HEK293 (cell line): ENCODE data around the gene RBPJL.

Source experiments
- CTCF ChIA-PET: fragments of 350-600 bp; formaldehyde crosslinking; extraction: SDS; loops from one replicate; lab custom pipeline; 2021; ENCODE audit warnings: antibody characterized with exemption; lab: Yijun Ruan, JAX
- POLR2A ChIA-PET: fragments of 300-600 bp; formaldehyde crosslinking; extraction: SDS; loops from one replicate; lab custom pipeline; 2020; ENCODE audit warnings: antibody characterized with exemption, inconsistent platforms; lab: Yijun Ruan, JAX
- H3K27ac ChIP-seq: fragments of 200-500 bp; sonication (Bioruptor generic); 2 replicates; pipeline ENCODE4 v1.5.1; 2014; ENCODE audit warnings: low read depth, low read length, control low read depth, inconsistent platforms; ENCODE audit errors: extremely low read depth
- H3K36me3 ChIP-seq, 2 experiments: fragments of 200-500 bp in 1 of 2; sonication (Bioruptor generic) in 1 of 2; 1 replicate in 1 of 2; 2 replicates in 1 of 2; pipeline ENCODE4 v1.5.1; 2014 to 2017; ENCODE audit warnings: inconsistent platforms in 2 of 2, low read length in 2 of 2; ENCODE audit not compliant: control insufficient read depth in 2 of 2, insufficient read depth in 1 of 2
- H3K4me1 ChIP-seq: fragments of 200-500 bp; sonication (Bioruptor generic); 2 replicates; pipeline ENCODE4 v1.5.1; 2014; ENCODE audit warnings: mild to moderate bottlenecking, low read length, inconsistent platforms; ENCODE audit not compliant: control insufficient read depth, insufficient read depth
- H3K4me3 ChIP-seq: 2 replicates; pipeline ENCODE4 v1.5.1; 2011; ENCODE audit warnings: low read depth, mild to moderate bottlenecking, control low read depth, low read length, moderate library complexity
- H3K9me3 ChIP-seq: fragments of 200-500 bp; sonication (Bioruptor generic); 2 replicates; pipeline ENCODE4 v1.5.1; 2014; ENCODE audit warnings: low read depth, low read length, inconsistent platforms; ENCODE audit not compliant: control insufficient read depth, insufficient read depth
- EGR2 ChIP-seq: fragments of 450-650 bp; formaldehyde crosslinking; IDR thresholded peaks from 2 replicates; pipeline ENCODE4 v1.5.1; 2016; ENCODE audit warnings: low read depth, missing biosample characterization, missing genetic modification characterization
- GLI2 ChIP-seq: fragments of 450-650 bp; formaldehyde crosslinking; IDR thresholded peaks from 2 replicates; pipeline ENCODE4; 2017; ENCODE audit warnings: missing biosample characterization, missing genetic modification characterization, low read depth, borderline replicate concordance
- GLIS2 ChIP-seq: fragments of 450-650 bp; formaldehyde crosslinking; IDR thresholded peaks from 2 replicates; pipeline ENCODE4 v1.5.1; 2016; ENCODE audit warnings: missing biosample characterization, missing genetic modification characterization
- IKZF3 ChIP-seq: fragments of 450-650 bp; IDR thresholded peaks from 2 replicates; pipeline ENCODE4 v1.5.0; 2018; ENCODE audit warnings: missing biosample characterization, mild to moderate bottlenecking, missing genetic modification characterization, moderate library complexity
- OSR2 ChIP-seq: fragments of 450-650 bp; formaldehyde crosslinking; IDR thresholded peaks from 2 replicates; pipeline ENCODE4 v1.5.1; 2016; ENCODE audit warnings: missing biosample characterization, missing genetic modification characterization
- PRDM10 ChIP-seq: fragments of 450-650 bp; formaldehyde crosslinking; IDR thresholded peaks from 2 replicates; pipeline ENCODE4 v1.5.1; 2016; ENCODE audit warnings: missing biosample characterization, missing genetic modification characterization
- ZBTB21 ChIP-seq: fragments of 450-650 bp; formaldehyde crosslinking; IDR thresholded peaks from 2 replicates; pipeline ENCODE4 v1.5.1; 2017; ENCODE audit warnings: missing biosample characterization, missing genetic modification characterization
- ZBTB48 ChIP-seq: fragments of 450-650 bp; formaldehyde crosslinking; IDR thresholded peaks from 2 replicates; pipeline ENCODE4 v1.5.1; 2016; ENCODE audit warnings: missing biosample characterization, missing genetic modification characterization
- ZFHX2 ChIP-seq: fragments of 450-650 bp; formaldehyde crosslinking; conservative IDR thresholded peaks from 2 replicates; pipeline ENCODE4 v1.5.1; 2016; ENCODE audit warnings: missing biosample characterization, missing genetic modification characterization
- ZNF112 ChIP-seq: fragments of 450-650 bp; formaldehyde crosslinking; IDR thresholded peaks from 2 replicates; pipeline ENCODE4 v1.5.0; 2017; ENCODE audit warnings: missing biosample characterization, missing genetic modification characterization
- ZNF121 ChIP-seq: fragments of 450-650 bp; formaldehyde crosslinking; IDR thresholded peaks from 2 replicates; pipeline ENCODE4 v1.5.1; 2016; ENCODE audit warnings: missing biosample characterization, missing genetic modification characterization
- ZNF16 ChIP-seq: fragments of 450-650 bp; formaldehyde crosslinking; IDR thresholded peaks from 2 replicates; pipeline ENCODE4 v1.5.1; 2016; ENCODE audit warnings: low read depth, missing biosample characterization, missing genetic modification characterization
- ZNF37A ChIP-seq: fragments of 450-650 bp; IDR thresholded peaks from 2 replicates; pipeline ENCODE4 v1.5.1; 2018; ENCODE audit warnings: missing biosample characterization, missing genetic modification characterization
- ZNF449 ChIP-seq: fragments of 450-650 bp; formaldehyde crosslinking; IDR thresholded peaks from 2 replicates; pipeline ENCODE4 v1.5.1; 2017; ENCODE audit warnings: missing biosample characterization, mild to moderate bottlenecking, missing genetic modification characterization, moderate library complexity
- ZNF623 ChIP-seq: fragments of 450-650 bp; formaldehyde crosslinking; IDR thresholded peaks from 2 replicates; pipeline ENCODE4 v1.5.1; 2016; ENCODE audit warnings: missing biosample characterization, missing genetic modification characterization
- ZNF776 ChIP-seq: fragments of 450-650 bp; formaldehyde crosslinking; IDR thresholded peaks from 2 replicates; pipeline ENCODE4 v1.5.0; 2017; ENCODE audit warnings: missing biosample characterization, missing genetic modification characterization, borderline replicate concordance
- ZNF785 ChIP-seq: fragments of 450-650 bp; formaldehyde crosslinking; IDR thresholded peaks from 2 replicates; pipeline ENCODE4 v1.5.1; 2016; ENCODE audit warnings: missing biosample characterization, missing genetic modification characterization
- ZNF792 ChIP-seq: fragments of 450-650 bp; formaldehyde crosslinking; IDR thresholded peaks from 2 replicates; pipeline ENCODE4 v1.5.1; 2016; ENCODE audit warnings: missing biosample characterization, missing genetic modification characterization
- ZNF843 ChIP-seq: fragments of 450-650 bp; formaldehyde crosslinking; IDR thresholded peaks from 2 replicates; pipeline ENCODE4 v1.5.1; 2016; ENCODE audit warnings: missing biosample characterization, missing genetic modification characterization
- ZSCAN16 ChIP-seq: fragments of 450-650 bp; formaldehyde crosslinking; IDR thresholded peaks from 2 replicates; pipeline ENCODE4 v1.5.1; 2016; ENCODE audit warnings: missing biosample characterization, missing genetic modification characterization
- TF ChIP-seq, protein P1 (sequence below): fragments of 450-650 bp; formaldehyde crosslinking; IDR thresholded peaks from 2 replicates; pipeline ENCODE4 v1.5.1; 2016; ENCODE audit warnings: missing biosample characterization, missing genetic modification characterization
- TF ChIP-seq, protein P2 (sequence below): fragments of 450-650 bp; formaldehyde crosslinking; IDR thresholded peaks from 2 replicates; pipeline ENCODE4 v1.5.1; 2017; ENCODE audit warnings: missing biosample characterization, missing genetic modification characterization
- TF ChIP-seq, protein P3 (sequence below): fragments of 450-650 bp; formaldehyde crosslinking; IDR thresholded peaks from 2 replicates; pipeline ENCODE4 v1.5.1; 2016; ENCODE audit warnings: missing biosample characterization, missing genetic modification characterization

The RBPJL gene

GRCh38 chr20:45303586-45304463 is 2.8 kb upstream of the RBPJL start:
- TF ChIP-seq EGR2 (tag by site-specific recombination) (peak; percentile 97), ZFHX2 (peak; percentile 91), ZNF623 (tag by site-specific recombination) (no peak), PRDM10 (tag by site-specific recombination) (peak; percentile 90), ZNF37A (no peak)
- Histone ChIP-seq H3K4me1 (0 out of 2 replicates have a peak, but pooled peaks cover 3% of the 10 kb centered on the region), H3K4me3 (no peak overlapping the region), H3K36me3 (no peaks in the 10 kb centered on the region), H3K27ac (no peak overlapping the region), H3K9me3 (no peaks in the 10 kb centered on the region)
- CTCF ChIA-PET = interaction anchor here (0.6 to 2.5 kb wide), 5 partner anchors 10 to 106 kb away, joined by 3 to 19 read pairs (median 3); no protein-coding TSS in a partner anchor
- POLR2A ChIA-PET = no interaction called here

GRCh38 chr20:45304464-45304999 is 2.1 kb upstream of the RBPJL start:
- ChIA-PET CTCF (interaction anchor here (0.6 to 1.2 kb wide), 4 partner anchors 15 to 262 kb away, joined by 3 to 6 read pairs (median 4); no protein-coding TSS in a partner anchor), POLR2A (no interaction called here)
- Histone ChIP-seq H3K4me3 (no peak overlapping the region), H3K36me3 (no peaks in the 10 kb centered on the region), H3K27ac (no peak overlapping the region), H3K9me3 (no peaks in the 10 kb centered on the region), H3K4me1 (0 out of 2 replicates have a peak, but pooled peaks cover 3% of the 10 kb centered on the region)
- TF ChIP-seq ZNF776 (no peak), ZNF121 (no peak), IKZF3 (tag by site-specific recombination) (no peak), ZNF449 (tag by site-specific recombination) (no peak), OSR2 (tag by site-specific recombination) (no peak), ZNF785 (tag by site-specific recombination) (no peak), GLIS2 (no peak), ZBTB48 (tag by site-specific recombination) (no peak), GLI2 (tag by site-specific recombination) (no peak), ZSCAN16 (tag by site-specific recombination) (no peak), ZNF16 (tag by site-specific recombination) (no peak), ZNF792 (tag by site-specific recombination) (no peak), ZBTB21 (tag by site-specific recombination) (no peak), ZNF843 (tag by site-specific recombination) (no peak), ZNF37A (no peak), ZNF112 (tag by site-specific recombination) (no peak)
- TF ChIP-seq, protein P1, sequence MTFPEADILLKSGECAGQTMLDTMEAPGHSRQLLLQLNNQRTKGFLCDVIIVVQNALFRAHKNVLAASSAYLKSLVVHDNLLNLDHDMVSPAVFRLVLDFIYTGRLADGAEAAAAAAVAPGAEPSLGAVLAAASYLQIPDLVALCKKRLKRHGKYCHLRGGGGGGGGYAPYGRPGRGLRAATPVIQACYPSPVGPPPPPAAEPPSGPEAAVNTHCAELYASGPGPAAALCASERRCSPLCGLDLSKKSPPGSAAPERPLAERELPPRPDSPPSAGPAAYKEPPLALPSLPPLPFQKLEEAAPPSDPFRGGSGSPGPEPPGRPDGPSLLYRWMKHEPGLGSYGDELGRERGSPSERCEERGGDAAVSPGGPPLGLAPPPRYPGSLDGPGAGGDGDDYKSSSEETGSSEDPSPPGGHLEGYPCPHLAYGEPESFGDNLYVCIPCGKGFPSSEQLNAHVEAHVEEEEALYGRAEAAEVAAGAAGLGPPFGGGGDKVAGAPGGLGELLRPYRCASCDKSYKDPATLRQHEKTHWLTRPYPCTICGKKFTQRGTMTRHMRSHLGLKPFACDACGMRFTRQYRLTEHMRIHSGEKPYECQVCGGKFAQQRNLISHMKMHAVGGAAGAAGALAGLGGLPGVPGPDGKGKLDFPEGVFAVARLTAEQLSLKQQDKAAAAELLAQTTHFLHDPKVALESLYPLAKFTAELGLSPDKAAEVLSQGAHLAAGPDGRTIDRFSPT = no peak
- TF ChIP-seq, protein P2, sequence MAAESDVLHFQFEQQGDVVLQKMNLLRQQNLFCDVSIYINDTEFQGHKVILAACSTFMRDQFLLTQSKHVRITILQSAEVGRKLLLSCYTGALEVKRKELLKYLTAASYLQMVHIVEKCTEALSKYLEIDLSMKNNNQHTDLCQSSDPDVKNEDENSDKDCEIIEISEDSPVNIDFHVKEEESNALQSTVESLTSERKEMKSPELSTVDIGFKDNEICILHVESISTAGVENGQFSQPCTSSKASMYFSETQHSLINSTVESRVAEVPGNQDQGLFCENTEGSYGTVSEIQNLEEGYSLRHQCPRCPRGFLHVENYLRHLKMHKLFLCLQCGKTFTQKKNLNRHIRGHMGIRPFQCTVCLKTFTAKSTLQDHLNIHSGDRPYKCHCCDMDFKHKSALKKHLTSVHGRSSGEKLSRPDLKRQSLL = no peak
- TF ChIP-seq, protein P3, sequence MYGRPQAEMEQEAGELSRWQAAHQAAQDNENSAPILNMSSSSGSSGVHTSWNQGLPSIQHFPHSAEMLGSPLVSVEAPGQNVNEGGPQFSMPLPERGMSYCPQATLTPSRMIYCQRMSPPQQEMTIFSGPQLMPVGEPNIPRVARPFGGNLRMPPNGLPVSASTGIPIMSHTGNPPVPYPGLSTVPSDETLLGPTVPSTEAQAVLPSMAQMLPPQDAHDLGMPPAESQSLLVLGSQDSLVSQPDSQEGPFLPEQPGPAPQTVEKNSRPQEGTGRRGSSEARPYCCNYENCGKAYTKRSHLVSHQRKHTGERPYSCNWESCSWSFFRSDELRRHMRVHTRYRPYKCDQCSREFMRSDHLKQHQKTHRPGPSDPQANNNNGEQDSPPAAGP = no peak
